CD4-positive, alpha-beta memory T cell (primary cell): ENCODE results near the gene SCN1B. TPM values are rescaled to one million over a fixed set of nuclear protein-coding genes. Genes with fewer than 3 reads are reported as not detected.
"Not testable (repeated sequence)": the region's sequence is repeated elsewhere in the genome, so short reads cannot be mapped to it uniquely, and the experiment has no call there.

Experiments
- CTCF ChIA-PET: fragments of 350-600 bp; sonication (Branson Sonifier 250); formaldehyde crosslinking; loops from one replicate; lab custom pipeline; 2021; ENCODE audit warnings: inconsistent platforms; ENCODE audit not compliant: partially characterized antibody; lab: Charles Lee
- POLR2A ChIA-PET: fragments of 350-600 bp; sonication (Branson Sonifier 250); formaldehyde crosslinking; loops from one replicate; lab custom pipeline; 2021; ENCODE audit not compliant: partially characterized antibody; lab: Charles Lee
- DNase-seq, 5 donors: peaks; one replicate each; pipeline versions ENCODE4 v3.0.0 to v3.0.0-alpha.2; 2020 to 2022; ENCODE audit warnings: mixed read lengths in 1 of 5
- H3K27ac ChIP-seq: one replicate; pipeline ENCODE4 v1.7.0; 2013; ENCODE audit warnings: low read depth, low read length
- H3K27me3 ChIP-seq: 2 replicates; pipeline ENCODE4 v1.7.0; 2013; ENCODE audit warnings: mild to moderate bottlenecking, low read length, moderate library complexity; ENCODE audit not compliant: insufficient read depth
- H3K36me3 ChIP-seq: 2 replicates; pipeline ENCODE4 v1.7.0; 2013; ENCODE audit warnings: mild to moderate bottlenecking, low read length, moderate library complexity; ENCODE audit not compliant: insufficient read depth
- H3K4me1 ChIP-seq: 2 replicates; pipeline ENCODE4 v1.7.0; 2013; ENCODE audit warnings: mild to moderate bottlenecking, low read length, moderate library complexity; ENCODE audit not compliant: insufficient read depth
- H3K4me3 ChIP-seq, 2 donors: one replicate each; pipeline ENCODE4 v1.7.0; 2013; ENCODE audit warnings: low read length in 2 of 2, mild to moderate bottlenecking in 1 of 2
- H3K9me3 ChIP-seq, 2 donors: one replicate each; pipeline ENCODE4 v1.7.0; 2013; ENCODE audit warnings: low read length in 2 of 2, control low read depth in 1 of 2; ENCODE audit not compliant: control insufficient read depth in 1 of 2
- H3K27ac Mint-ChIP-seq, 7 donors: one replicate each; pipeline ENCODE4 v1.8.0; 2020 to 2021; ENCODE audit warnings: mixed read lengths in 7 of 7, mild to moderate bottlenecking in 6 of 7, inconsistent platforms in 3 of 7, moderate library complexity in 3 of 7
- H3K27me3 Mint-ChIP-seq, 2 donors: one replicate each; pipeline ENCODE4 v1.8.0; 2020 to 2021; ENCODE audit warnings: mixed read lengths in 2 of 2
- H3K36me3 Mint-ChIP-seq, 2 donors: one replicate each; pipeline ENCODE4 v1.8.0; 2020 to 2021; ENCODE audit warnings: mixed read lengths in 2 of 2, inconsistent platforms in 1 of 2, mild to moderate bottlenecking in 1 of 2
- H3K4me1 Mint-ChIP-seq, 4 donors: one replicate each; pipeline ENCODE4 v1.8.0; 2020 to 2021; ENCODE audit warnings: mixed read lengths in 4 of 4, mild to moderate bottlenecking in 1 of 4
- H3K4me3 Mint-ChIP-seq, 8 donors: one replicate each; pipeline ENCODE4 v1.8.0; 2020 to 2021; ENCODE audit warnings: mixed read lengths in 8 of 8, mild to moderate bottlenecking in 7 of 8, moderate library complexity in 6 of 8, inconsistent platforms in 3 of 8
- H3K9me3 Mint-ChIP-seq, 8 donors: one replicate each; pipeline ENCODE4 v1.8.0; 2020 to 2021; ENCODE audit warnings: mixed read lengths in 8 of 8, mild to moderate bottlenecking in 5 of 8, inconsistent platforms in 3 of 8, moderate library complexity in 1 of 8
- intact Hi-C: fragments of 100-400 bp; cut with micrococcal nuclease; formaldehyde crosslinking; loops from one replicate; pipeline ENCODE4 v1.15.1; 2023
- polyA plus RNA-seq, 2 donors: library from polyadenylated mRNA; unstranded; fragments of 300-500 nt; fragmentation: Illumina TruSeq; gene quantifications; one replicate each; pipeline ENCODE4 v1.2.3, GENCODE V29; 2021
- total RNA-seq, 2 experiments: library from RNA; stranded (reverse); gene quantifications; one replicate each; pipeline ENCODE4 v1.2.3, GENCODE V29; 2021

The SCN1B gene
- total and polyA plus RNA-seq, 4 experiments from 2014 or later = 0.64 to 1.5 (median 1.4) TPM; not detected in 1

GRCh38 chr19:34989298-34989697, 41.0 kb upstream of the SCN1B start:
- Histone ChIP-seq H3K4me1 (peaks cover 10% of the 10 kb centered on the region), H3K27ac (no peak overlapping the region), H3K36me3 (no peaks in the 10 kb centered on the region), H3K9me3 (no peaks in the 10 kb centered on the region), H3K27me3 (no peaks in the 10 kb centered on the region), H3K4me3 (no peak overlapping the region)
- Mint-ChIP-seq H3K36me3 (no peaks in the 10 kb centered on the region), H3K9me3 (no peaks in the 10 kb centered on the region), H3K4me1 (peaks cover 14 to 44% (median 20%) of the 10 kb centered on the region in 4 donors), H3K27ac (no peak overlapping the region), H3K27me3 (no peaks in the 10 kb centered on the region), H3K4me3 (no peak overlapping the region)
- no peak for DNase-seq
- intact Hi-C loops = no loop called here
- ChIA-PET POLR2A (interaction anchor here (1.3 to 4.8 kb wide), 2 partner anchors 12 to 14 kb away, joined by 4 to 28 read pairs; partner anchors contain the start of gene GRAMD1A), CTCF (interaction anchor here (0.6 to 2.1 kb wide), 4 partner anchors 9 to 645 kb away, joined by 3 to 7 read pairs (median 4); no protein-coding TSS in a partner anchor)

DNA sequence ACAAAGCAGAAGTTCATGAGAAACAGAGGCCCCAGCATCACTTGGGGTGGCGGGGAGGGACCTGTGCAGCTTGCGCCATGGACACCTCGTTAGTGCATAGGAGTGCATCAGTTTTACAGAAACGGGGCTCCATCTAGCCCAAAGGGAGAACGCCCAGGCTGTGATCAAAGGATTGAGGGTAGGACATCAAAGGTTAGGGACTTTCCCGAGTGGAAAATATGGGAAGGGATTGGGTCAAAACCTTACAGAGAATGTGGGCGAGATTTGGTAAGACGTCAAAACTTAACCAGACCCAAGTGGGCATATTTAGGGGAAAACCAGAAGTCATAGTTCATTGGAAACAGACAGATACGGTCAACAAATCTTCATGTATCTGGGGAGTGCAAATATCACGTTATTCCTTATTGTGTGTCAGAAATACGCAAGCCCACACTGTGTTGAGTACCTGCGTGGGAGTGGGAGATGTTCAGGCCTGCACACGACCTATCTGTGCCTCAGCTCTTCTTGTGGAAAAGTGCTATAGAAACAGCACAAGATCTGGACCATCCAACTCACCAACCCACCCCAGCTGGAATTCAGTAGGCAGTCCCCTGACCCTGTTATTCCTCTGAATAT, 39.6 kb upstream of the SCN1B start:
- Histone ChIP-seq H3K4me3 (no peak overlapping the region), H3K27ac (no peak overlapping the region), H3K9me3 (no peaks in the 10 kb centered on the region), H3K36me3 (no peaks in the 10 kb centered on the region), H3K4me1 (peaks cover 5% of the 10 kb centered on the region), H3K27me3 (no peaks in the 10 kb centered on the region)
- H3K36me3 Mint-ChIP-seq = no peaks in the 10 kb centered on the region
- no peak overlapping the region for H3K27ac Mint-ChIP-seq
- DNase-seq = no peak
- no peaks in the 10 kb centered on the region for H3K27me3 Mint-ChIP-seq
- intact Hi-C loops = no loop called here
- no peak overlapping the region for H3K4me3 Mint-ChIP-seq
- H3K4me1 Mint-ChIP-seq = peaks cover 10 to 44% (median 14%) of the 10 kb centered on the region in 4 donors
- ChIA-PET POLR2A (interaction anchor here (1.1 to 4.8 kb wide), 3 partner anchors 10 to 28 kb away, joined by 4 to 28 read pairs (median 6); partner anchors contain the start of gene GRAMD1A), CTCF (interaction anchor here (2.1 kb wide), 1 partner anchor 19 kb away, joined by 7 read pairs; no protein-coding TSS in a partner anchor)
- H3K9me3 Mint-ChIP-seq = no peaks in the 10 kb centered on the region

DNA sequence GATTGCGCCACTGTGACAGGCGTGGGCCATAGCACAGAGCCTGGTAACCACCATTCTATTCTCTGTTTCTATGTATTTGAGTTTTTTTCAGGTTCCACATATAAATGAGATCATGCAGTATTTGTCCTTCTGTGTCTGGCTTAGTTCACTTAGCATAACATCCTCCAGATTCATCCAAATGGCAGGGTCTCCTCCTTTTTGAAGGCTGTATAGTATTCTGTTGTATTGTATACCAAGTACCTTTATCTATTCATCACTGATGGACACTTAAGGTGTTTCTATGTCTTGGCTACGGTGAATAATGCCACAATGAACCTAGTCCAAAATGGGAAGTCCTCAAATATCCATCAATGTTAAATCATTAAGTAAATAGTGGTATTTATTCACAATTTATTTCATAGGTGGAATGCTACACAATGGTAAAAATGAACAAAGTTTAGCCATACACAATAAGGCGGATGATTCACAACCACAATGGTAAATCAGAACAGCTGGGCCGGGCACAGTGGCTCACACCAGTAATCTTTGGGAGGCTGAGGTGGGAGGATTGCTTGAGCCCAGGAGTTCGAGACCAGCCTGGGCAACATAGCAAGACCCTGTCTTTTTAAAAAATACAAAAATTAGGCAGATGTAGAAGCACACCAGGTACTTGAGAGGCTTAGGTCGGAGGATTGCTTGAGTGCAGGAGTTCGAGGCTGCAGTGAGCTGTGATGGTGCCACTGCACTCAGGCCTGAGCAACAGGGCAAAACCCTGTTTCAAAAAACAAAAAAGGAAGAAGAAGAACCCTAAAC, 38.5 kb upstream of the SCN1B start:
- POLR2A ChIA-PET = interaction anchor here (1.3 to 4.8 kb wide), 3 partner anchors 9 to 23 kb away, joined by 3 to 28 read pairs (median 6); partner anchors contain the start of gene GRAMD1A

GRCh38 chr19:34992582-34992981, 37.7 kb upstream of the SCN1B start:
- not testable (repeated sequence) for H3K27ac Mint-ChIP-seq

More for the DNA sequence above, 38.5 kb upstream of the SCN1B start:
- H3K36me3 Mint-ChIP-seq = no peaks in the 10 kb centered on the region
- H3K27ac Mint-ChIP-seq = peak overlapping the region in 2 of 7 donors; percentile 19 to 46
- Histone ChIP-seq H3K4me1 (peaks cover 13% of the 10 kb centered on the region), H3K36me3 (no peaks in the 10 kb centered on the region), H3K27ac (no peak overlapping the region), H3K9me3 (no peaks in the 10 kb centered on the region), H3K4me3 (no peak overlapping the region), H3K27me3 (no peaks in the 10 kb centered on the region)
- H3K27me3 Mint-ChIP-seq = no peaks in the 10 kb centered on the region
- no peaks in the 10 kb centered on the region for H3K9me3 Mint-ChIP-seq
- H3K4me3 Mint-ChIP-seq = peak overlapping the region in 1 of 8 donors; percentile 57
- CTCF ChIA-PET = no interaction called here
- no peak for DNase-seq
- intact Hi-C loops = no loop called here
- peaks cover 7 to 51% (median 19%) of the 10 kb centered on the region in 4 donors for H3K4me1 Mint-ChIP-seq

DNA sequence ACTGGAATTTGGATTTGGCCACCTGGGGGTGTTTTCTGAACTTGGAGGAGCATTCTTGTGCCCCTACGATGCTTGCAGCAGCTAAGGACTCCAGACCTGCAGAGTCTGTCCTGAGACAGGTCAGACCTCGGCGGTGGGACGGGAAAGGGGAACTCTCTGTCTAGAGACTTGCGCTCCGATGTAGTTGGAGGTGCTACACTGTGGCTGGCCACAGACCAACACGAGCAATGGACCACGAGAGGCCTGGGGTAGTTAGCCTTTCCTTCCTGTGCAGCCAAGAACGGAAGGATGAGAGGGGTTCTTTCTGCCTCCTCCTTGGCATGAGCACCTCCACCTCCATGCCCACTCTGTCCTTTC, 36.0 kb upstream of the SCN1B start:
- DNase-seq = no peak
- H3K9me3 Mint-ChIP-seq = no peaks in the 10 kb centered on the region
- peaks cover 0 to 1% of the 10 kb centered on the region in 2 donors for H3K36me3 Mint-ChIP-seq
- H3K4me1 Mint-ChIP-seq = peaks cover 22 to 70% (median 41%) of the 10 kb centered on the region in 4 donors
- Histone ChIP-seq H3K27me3 (no peaks in the 10 kb centered on the region), H3K9me3 (no peaks in the 10 kb centered on the region), H3K4me3 (no peak overlapping the region), H3K4me1 (peaks cover 38% of the 10 kb centered on the region), H3K27ac (no peak overlapping the region), H3K36me3 (no peaks in the 10 kb centered on the region)
- ChIA-PET CTCF (interaction anchor here (3.9 kb wide), 1 partner anchor 22 kb away, joined by 17 read pairs; no protein-coding TSS in a partner anchor), POLR2A (interaction anchor here (1.0 to 11.0 kb wide), 2 partner anchors 18 kb away, joined by 3 to 282 read pairs; no protein-coding TSS in a partner anchor)
- peak overlapping the region in 2 of 7 donors; percentile 42 to 76 for H3K27ac Mint-ChIP-seq
- intact Hi-C loops = no loop called here
- H3K4me3 Mint-ChIP-seq = no peak overlapping the region
- H3K27me3 Mint-ChIP-seq = no peaks in the 10 kb centered on the region

More at GRCh38 chr19:34992582-34992981, 37.7 kb upstream of the SCN1B start:
- POLR2A ChIA-PET = interaction anchor here (1.3 to 4.8 kb wide), 2 partner anchors 8 to 14 kb away, joined by 3 to 28 read pairs; partner anchors contain the start of gene GRAMD1A
- Mint-ChIP-seq H3K4me3 (peak overlapping the region in 2 of 8 donors; percentile 57), H3K4me1 (peaks cover 15 to 58% (median 28%) of the 10 kb centered on the region in 4 donors)
- H3K27me3 ChIP-seq, H3K9me3 Mint-ChIP-seq, H3K9me3 ChIP-seq, DNase-seq, H3K27ac ChIP-seq, H3K4me3 ChIP-seq, H3K36me3 Mint-ChIP-seq, H3K27me3 Mint-ChIP-seq, intact Hi-C loops, H3K36me3 ChIP-seq: not testable (repeated sequence)
- CTCF ChIA-PET = interaction anchor here (0.9 kb wide), 1 partner anchor 22 kb away, joined by 3 read pairs; no protein-coding TSS in a partner anchor
- H3K4me1 ChIP-seq = peaks cover 21% of the 10 kb centered on the region

DNA sequence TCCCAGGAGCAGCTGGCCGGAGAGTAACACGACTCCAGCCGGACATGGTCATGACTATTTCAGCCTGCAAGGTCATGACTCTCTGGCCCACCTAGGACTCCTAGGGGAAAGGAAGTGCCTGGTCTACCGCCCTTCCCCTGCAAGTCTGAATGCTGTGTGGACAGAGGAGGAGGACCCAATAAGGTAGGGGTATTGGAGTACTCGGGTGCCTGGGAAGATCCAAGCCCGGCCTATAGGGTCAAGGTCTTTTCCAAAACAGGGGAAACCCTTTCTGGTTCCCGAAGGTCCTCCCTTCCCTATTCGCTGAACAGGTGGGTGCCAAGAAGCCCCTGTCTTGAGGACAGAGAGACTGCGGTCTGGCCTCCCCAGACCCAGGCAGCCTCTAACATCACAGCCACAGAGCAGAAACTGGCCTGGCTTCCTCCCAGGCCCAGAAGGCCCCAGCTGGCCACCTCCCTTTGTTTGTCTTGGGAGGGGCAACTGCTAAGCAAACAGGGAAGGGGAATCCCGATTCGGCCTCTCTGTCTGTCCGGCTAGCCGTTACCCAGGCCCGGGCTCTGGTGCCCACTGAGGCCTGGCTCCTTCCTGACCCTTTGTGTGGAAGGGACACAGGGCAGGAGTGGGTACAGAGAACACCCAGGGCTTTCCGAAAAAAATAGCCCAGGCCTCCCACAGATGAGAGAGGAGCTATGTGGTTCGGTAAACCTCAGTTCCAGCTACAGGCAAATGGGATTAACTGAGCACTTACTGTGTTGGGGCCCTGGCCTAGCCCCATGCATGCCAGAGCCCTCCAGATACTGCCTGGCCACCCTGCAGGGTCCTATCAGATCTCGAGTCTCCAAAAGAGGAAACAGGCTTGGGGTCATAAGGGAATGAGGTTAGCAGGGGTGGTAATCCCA, 35.4 kb upstream of the SCN1B start:
- peaks cover 44% of the 10 kb centered on the region for H3K4me1 ChIP-seq
- H3K4me3 Mint-ChIP-seq = no peak overlapping the region

More for the DNA sequence above, 35.4 kb upstream of the SCN1B start:
- CTCF ChIA-PET = interaction anchor here (1.1 to 3.9 kb wide), 4 partner anchors 18 to 72 kb away, joined by 3 to 38 read pairs (median 10); no protein-coding TSS in a partner anchor
- no peaks in the 10 kb centered on the region for H3K9me3 ChIP-seq
- no peaks in the 10 kb centered on the region for H3K27me3 ChIP-seq
- H3K36me3 Mint-ChIP-seq = peaks cover 0 to 1% of the 10 kb centered on the region in 2 donors
- intact Hi-C loops = no loop called here
- DNase-seq = no peak
- POLR2A ChIA-PET = interaction anchor here (3.4 to 11.0 kb wide), 2 partner anchors 9 to 18 kb away, joined by 13 to 282 read pairs; no protein-coding TSS in a partner anchor
- H3K4me3 ChIP-seq = no peak overlapping the region
- H3K27ac Mint-ChIP-seq = peak overlapping the region in 2 of 7 donors; percentile 22 to 82
- peaks cover 22 to 76% (median 44%) of the 10 kb centered on the region in 4 donors for H3K4me1 Mint-ChIP-seq
- H3K27ac ChIP-seq = no peak overlapping the region
- no peaks in the 10 kb centered on the region for H3K27me3 Mint-ChIP-seq
- H3K9me3 Mint-ChIP-seq = no peaks in the 10 kb centered on the region
- H3K36me3 ChIP-seq = no peaks in the 10 kb centered on the region
